H9 (cell line): ENCODE data around the gene ADARB2. TPM values are rescaled to one million over a fixed set of nuclear protein-coding genes. Genes with fewer than 3 reads are reported as not detected.

Source experiments
- DNase-seq: peaks from one replicate; pipeline ENCODE4 v3.0.0-alpha.2; 2017
- H2AFZ ChIP-seq: one replicate; pipeline ENCODE4 v1.6.1; 2013; ENCODE audit warnings: mild to moderate bottlenecking, low read length, control low read depth, moderate library complexity
- H2AK5ac ChIP-seq: 2 replicates; pipeline ENCODE4 v1.6.1; 2013; ENCODE audit warnings: low read length, control low read depth, mixed read lengths; ENCODE audit not compliant: insufficient read length
- H2BK120ac ChIP-seq: one replicate; pipeline ENCODE4 v1.6.1; 2013; ENCODE audit warnings: low read depth, mild to moderate bottlenecking, low read length, control low read depth, inconsistent platforms; ENCODE audit not compliant: poor library complexity, severe bottlenecking
- H2BK12ac ChIP-seq: 2 replicates; pipeline ENCODE4 v1.6.1; 2013; ENCODE audit warnings: low read length, control low read depth, mixed read lengths, low read depth; ENCODE audit not compliant: insufficient read length
- H2BK15ac ChIP-seq: 2 replicates; pipeline ENCODE4 v1.6.1; 2013; ENCODE audit warnings: low read depth, low read length, control low read depth
- H2BK20ac ChIP-seq: one replicate; pipeline ENCODE4 v1.6.1; 2013; ENCODE audit warnings: low read depth, mild to moderate bottlenecking, low read length, control low read depth, inconsistent platforms; ENCODE audit not compliant: poor library complexity, severe bottlenecking
- H2BK5ac ChIP-seq: 2 replicates; pipeline ENCODE4 v1.6.1; 2013; ENCODE audit warnings: low read length, control low read depth, mixed read lengths; ENCODE audit not compliant: insufficient read length
- H3K14ac ChIP-seq: 2 replicates; pipeline ENCODE4 v1.6.1; 2013; ENCODE audit warnings: low read length, control low read depth; ENCODE audit not compliant: insufficient read depth
- H3K18ac ChIP-seq: 2 replicates; pipeline ENCODE4 v1.6.1; 2013; ENCODE audit warnings: low read depth, mild to moderate bottlenecking, mixed read lengths, low read length, control low read depth; ENCODE audit not compliant: insufficient read length
- H3K23ac ChIP-seq: 2 replicates; pipeline ENCODE4 v1.6.1; 2013; ENCODE audit warnings: low read length, control low read depth, mixed read lengths, low read depth; ENCODE audit not compliant: insufficient read length
- H3K23me2 ChIP-seq: 2 replicates; pipeline ENCODE4 v1.6.1; 2013; ENCODE audit warnings: low read depth, mild to moderate bottlenecking, mixed read lengths, low read length, control low read depth; ENCODE audit not compliant: insufficient read length, poor library complexity, severe bottlenecking
- H3K27ac ChIP-seq: 2 replicates; pipeline ENCODE4 v1.5.1; 2013; ENCODE audit warnings: low read length, control low read depth, mixed read lengths, low read depth; ENCODE audit not compliant: insufficient read length
- H3K27me3 ChIP-seq: 2 replicates; pipeline ENCODE4 v1.6.1; 2013; ENCODE audit warnings: low read length, control low read depth, inconsistent platforms; ENCODE audit not compliant: insufficient read depth
- H3K4ac ChIP-seq: 2 replicates; pipeline ENCODE4 v1.6.1; 2013; ENCODE audit warnings: low read depth, mild to moderate bottlenecking, control low read depth, inconsistent platforms, low read length, moderate library complexity
- H3K4me1 ChIP-seq: 2 replicates; pipeline ENCODE4 v1.6.1; 2013; ENCODE audit warnings: low read length, control low read depth, inconsistent platforms; ENCODE audit not compliant: insufficient read depth
- H3K4me2 ChIP-seq: 2 replicates; pipeline ENCODE4 v1.6.1; 2013; ENCODE audit warnings: low read length, control low read depth, mixed read lengths; ENCODE audit not compliant: insufficient read length, insufficient read depth
- H3K56ac ChIP-seq: 2 replicates; pipeline ENCODE4 v1.6.1; 2013; ENCODE audit warnings: low read depth, mild to moderate bottlenecking, mixed read lengths, low read length, control low read depth; ENCODE audit not compliant: insufficient read length
- H3K79me1 ChIP-seq: 2 replicates; pipeline ENCODE4 v1.6.1; 2013; ENCODE audit warnings: low read depth, mild to moderate bottlenecking, moderate library complexity, low read length, control low read depth, inconsistent platforms; ENCODE audit not compliant: insufficient read depth, poor library complexity, severe bottlenecking
- H3K79me2 ChIP-seq: 2 replicates; pipeline ENCODE4 v1.6.1; 2013; ENCODE audit warnings: low read length, control low read depth, inconsistent platforms; ENCODE audit not compliant: insufficient read depth
- H3K9ac ChIP-seq: 2 replicates; pipeline ENCODE4 v1.6.1; 2013; ENCODE audit warnings: low read length, control low read depth, mixed read lengths; ENCODE audit not compliant: insufficient read length; ENCODE audit errors: extremely low read depth
- H3K9me3 ChIP-seq: one replicate; pipeline ENCODE4 v1.6.1; 2013; ENCODE audit warnings: low read depth, low read length, inconsistent platforms; ENCODE audit not compliant: control insufficient read depth
- H3T11ph ChIP-seq: one replicate; pipeline ENCODE4 v1.6.1; 2013; ENCODE audit warnings: mild to moderate bottlenecking, low read length, control low read depth, inconsistent platforms
- H4K20me1 ChIP-seq: one replicate; pipeline ENCODE4 v1.6.1; 2013; ENCODE audit not compliant: control insufficient read depth, insufficient read length, insufficient read depth
- H4K5ac ChIP-seq: 2 replicates; pipeline ENCODE4 v1.6.1; 2013; ENCODE audit warnings: low read depth, mild to moderate bottlenecking, mixed read lengths, low read length, control low read depth; ENCODE audit not compliant: insufficient read length
- H4K8ac ChIP-seq: replicated peaks from 2 replicates; pipeline ENCODE4 v1.6.1; 2013; ENCODE audit warnings: low read length, control low read depth, mixed read lengths, low read depth; ENCODE audit not compliant: insufficient read length
- H4K91ac ChIP-seq: 2 replicates; pipeline ENCODE4 v1.6.1; 2013; ENCODE audit warnings: low read depth, mild to moderate bottlenecking, moderate library complexity, mixed read lengths, low read length, control low read depth; ENCODE audit not compliant: insufficient read length
- H3K27ac Mint-ChIP-seq, 3 experiments: 2 replicates in 2 of 3; 3 replicates in 1 of 3; pipeline ENCODE4 v1.8.0; 2020 to 2021; ENCODE audit warnings: mixed read lengths in 3 of 3, mild to moderate bottlenecking in 1 of 3, moderate library complexity in 1 of 3
- H3K27me3 Mint-ChIP-seq: 2 replicates; pipeline ENCODE4 v1.8.0; 2021; ENCODE audit warnings: low read depth, mild to moderate bottlenecking, moderate library complexity, mixed read lengths
- H3K36me3 Mint-ChIP-seq, 3 experiments: 2 replicates in 2 of 3; 3 replicates in 1 of 3; pipeline ENCODE4 v1.8.0; 2020 to 2021; ENCODE audit warnings: low read depth in 3 of 3, mixed read lengths in 3 of 3; ENCODE audit not compliant: insufficient read depth in 1 of 3
- H3K4me1 Mint-ChIP-seq, 2 experiments: 2 replicates each; pipeline ENCODE4 v1.8.0; 2020; ENCODE audit warnings: mixed read lengths in 2 of 2
- H3K4me3 Mint-ChIP-seq, 2 experiments: 2 replicates in 1 of 2; 3 replicates in 1 of 2; pipeline ENCODE4 v1.8.0; 2020 to 2021; ENCODE audit warnings: mild to moderate bottlenecking in 2 of 2, mixed read lengths in 2 of 2, moderate library complexity in 1 of 2
- H3K9me3 Mint-ChIP-seq, 2 experiments: 2 replicates in 1 of 2; 3 replicates in 1 of 2; pipeline ENCODE4 v1.8.0; 2020; ENCODE audit warnings: mild to moderate bottlenecking in 2 of 2, mixed read lengths in 2 of 2, moderate library complexity in 1 of 2
- CTCF ChIP-seq: fragments of 200-600 bp; sonication (generic); conservative IDR thresholded peaks from 3 replicates; pipeline ENCODE4 v1.8.0; 2021; ENCODE audit warnings: antibody characterized with exemption, mild to moderate bottlenecking
- WGBS: extraction: QIAGEN DNeasy Blood & Tissue Kit; methylation state at CpG from one replicate; pipeline ENCODE4 v1.1.7; 2013; ENCODE audit warnings: missing lambda C conversion rate, low lambda C conversion rate, mixed read lengths; ENCODE audit not compliant: insufficient read length; ENCODE audit errors: extremely low coverage; 5-methylcytosine and 5-hydroxymethylcytosine counted together
- total RNA-seq: library from RNA; stranded (reverse); gene quantifications from 2 replicates; pipeline ENCODE4 v1.2.1, GENCODE V29; 2021

ADARB2 gene
- total RNA-seq, 1 experiment from 2014 or later, result 0.87 TPM

GRCh38 chr10:1206101-1206500, 531.2 kb downstream of the ADARB2 start:
- Histone ChIP-seq H3K27ac (no peak overlapping the region), H3K4me1 (no peaks in the 10 kb centered on the region), H3K4me2 (no peak overlapping the region), H4K20me1 (no peaks in the 10 kb centered on the region), H2BK120ac (no peak overlapping the region), H2BK20ac (no peak overlapping the region), H4K5ac (no peak overlapping the region), H4K8ac (no peak overlapping the region), H3K56ac (no peak overlapping the region), H3T11ph (no peak overlapping the region), H3K9me3 (no peaks in the 10 kb centered on the region), H3K79me2 (no peaks in the 10 kb centered on the region), H3K14ac (no peak overlapping the region), H2BK15ac (no peak overlapping the region), H3K9ac (no peak overlapping the region), H3K4ac (no peak overlapping the region), H2BK5ac (no peak overlapping the region), H3K23ac (no peak overlapping the region), H4K91ac (no peak overlapping the region), H2BK12ac (no peak overlapping the region), H2AFZ (no peak overlapping the region), H3K18ac (no peak overlapping the region), H3K23me2 (no peaks in the 10 kb centered on the region), H2AK5ac (no peak overlapping the region), H3K79me1 (no peaks in the 10 kb centered on the region), H3K27me3 (no peaks in the 10 kb centered on the region)
- no peaks in the 10 kb centered on the region; the same call in 1 of the 2 replicates for H3K27me3 Mint-ChIP-seq
- H3K27ac Mint-ChIP-seq, result 0 out of 7 replicates have a peak overlapping the region, but pooled peaks of 1 of the 3 experiments have one; percentile 37
- no peak overlapping the region for H3K4me3 Mint-ChIP-seq
- DNase-seq, result peak; percentile 19
- WGBS, result no CpG with 5 or more reads among the region's 23 CpGs
- TF ChIP-seq CTCF, result no peak
- H3K36me3 Mint-ChIP-seq, result no peaks in the 10 kb centered on the region; a peak in 1 of 7 replicates
- no peaks in the 10 kb centered on the region; a peak in 1 of 5 replicates for H3K9me3 Mint-ChIP-seq
- H3K4me1 Mint-ChIP-seq, result 0 out of 4 replicates have a peak, but pooled peaks cover 0 to 2% of the 10 kb centered on the region in 2 experiments
